HG03378 (cell line): ENCODE measurements around the gene OTULIN.

Source experiments
- ATAC-seq: cut with Tn5 transposase; IDR thresholded peaks from one replicate; pipeline ENCODE4 v1.9.1; 2021; ENCODE audit warnings: mild to moderate bottlenecking, moderate library complexity; ENCODE audit not compliant: unreplicated experiment

Gene OTULIN

DNA sequence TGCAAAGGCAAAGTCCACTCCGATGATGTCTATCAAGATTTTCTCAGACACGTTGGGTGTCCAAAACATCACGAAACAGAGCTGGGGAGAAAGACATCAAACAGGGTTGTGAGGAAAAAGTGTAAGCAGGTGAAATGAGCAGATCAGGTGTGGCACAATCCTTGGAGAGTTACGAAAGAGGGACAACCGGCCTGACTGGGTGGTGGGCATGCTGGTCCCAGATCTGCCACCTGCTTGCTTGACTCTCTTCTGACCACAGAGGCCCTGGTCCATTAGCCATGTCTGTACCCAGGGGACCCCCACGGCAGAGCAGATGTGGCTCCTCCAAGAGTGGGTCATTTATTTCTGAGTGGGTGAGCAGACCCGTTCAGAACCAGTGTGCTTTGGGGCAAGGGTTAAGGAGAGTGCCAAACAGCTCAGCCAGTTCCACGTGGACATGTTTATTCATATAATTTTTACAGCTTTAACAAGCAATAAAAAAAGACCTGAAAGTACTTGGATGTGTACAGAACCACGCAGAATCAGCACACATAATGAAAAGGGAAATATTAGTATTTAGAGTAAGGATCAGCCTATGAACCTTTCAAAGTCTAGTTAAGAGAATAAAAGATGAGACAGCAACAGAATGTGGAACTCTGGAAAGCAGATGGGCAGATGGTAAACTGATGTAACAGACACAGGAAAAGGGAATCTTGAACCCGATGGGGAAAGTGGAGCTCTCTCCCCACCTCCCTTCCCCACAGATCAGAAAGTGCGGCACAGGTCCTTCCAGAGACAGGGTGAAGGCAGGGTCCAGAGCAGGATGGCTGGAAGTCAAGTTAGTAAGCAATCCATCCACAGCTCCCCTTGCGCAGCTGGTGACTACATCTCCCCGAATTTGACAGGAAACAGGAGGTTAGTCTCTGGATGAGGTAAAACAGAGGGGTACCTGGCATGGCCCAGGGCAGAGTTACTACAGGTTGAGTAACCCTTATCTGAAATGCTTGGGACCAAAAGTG, 52.5 kb downstream of the OTULIN start:
- no peak for ATAC-seq

DNA sequence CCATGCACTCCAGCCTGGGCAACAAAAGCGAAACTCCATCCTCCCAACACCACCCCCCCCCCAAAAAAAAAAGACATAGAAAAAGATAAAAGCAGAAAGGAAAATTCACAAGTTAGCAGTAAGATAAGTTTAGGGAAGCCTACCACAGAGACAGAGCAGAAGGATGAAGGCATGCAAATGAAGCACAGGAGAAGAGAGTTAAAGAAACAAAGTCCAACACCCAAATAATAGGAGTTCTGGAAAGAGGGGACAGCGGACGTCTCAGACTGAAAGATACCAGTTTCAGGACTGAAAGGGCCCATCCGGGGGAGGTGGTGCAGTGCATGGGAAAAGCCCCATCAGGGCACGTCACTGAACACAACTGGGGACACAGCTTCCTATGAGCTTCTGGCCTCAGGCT, 54.3 kb downstream of the OTULIN start:
- ATAC-seq: no peak

DNA sequence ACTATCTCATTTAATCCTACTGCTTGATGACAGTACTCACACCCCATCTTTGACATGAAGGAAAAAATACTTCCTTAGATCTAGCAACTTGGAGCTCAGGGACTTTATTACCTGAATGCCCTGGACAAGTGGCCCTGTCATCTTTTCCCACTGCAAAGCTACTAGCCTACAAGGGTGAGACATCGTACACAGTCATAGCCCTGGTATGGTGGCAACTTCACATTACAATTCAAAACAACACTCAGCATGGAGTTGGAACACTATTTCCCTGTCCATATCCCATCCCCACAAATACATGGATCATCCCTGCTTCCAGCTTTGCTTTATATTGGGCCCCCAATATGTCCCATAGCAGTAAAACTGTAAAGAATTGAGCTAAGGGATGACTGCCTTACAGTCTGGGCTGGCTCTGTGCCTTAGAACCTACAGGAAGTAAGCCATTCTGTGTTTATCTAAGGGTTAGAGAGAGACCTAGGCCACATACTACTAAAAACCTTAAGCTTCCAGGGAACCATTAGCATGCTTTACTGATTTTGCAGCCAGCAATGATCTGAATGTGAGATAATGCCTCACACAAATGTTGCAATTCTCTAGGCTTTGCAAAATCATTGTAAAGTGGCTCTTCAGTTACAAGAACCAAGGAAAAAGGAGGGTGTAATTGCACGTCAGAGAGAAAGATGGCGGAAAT, 55.9 kb downstream of the OTULIN start:
- no peak for ATAC-seq

DNA sequence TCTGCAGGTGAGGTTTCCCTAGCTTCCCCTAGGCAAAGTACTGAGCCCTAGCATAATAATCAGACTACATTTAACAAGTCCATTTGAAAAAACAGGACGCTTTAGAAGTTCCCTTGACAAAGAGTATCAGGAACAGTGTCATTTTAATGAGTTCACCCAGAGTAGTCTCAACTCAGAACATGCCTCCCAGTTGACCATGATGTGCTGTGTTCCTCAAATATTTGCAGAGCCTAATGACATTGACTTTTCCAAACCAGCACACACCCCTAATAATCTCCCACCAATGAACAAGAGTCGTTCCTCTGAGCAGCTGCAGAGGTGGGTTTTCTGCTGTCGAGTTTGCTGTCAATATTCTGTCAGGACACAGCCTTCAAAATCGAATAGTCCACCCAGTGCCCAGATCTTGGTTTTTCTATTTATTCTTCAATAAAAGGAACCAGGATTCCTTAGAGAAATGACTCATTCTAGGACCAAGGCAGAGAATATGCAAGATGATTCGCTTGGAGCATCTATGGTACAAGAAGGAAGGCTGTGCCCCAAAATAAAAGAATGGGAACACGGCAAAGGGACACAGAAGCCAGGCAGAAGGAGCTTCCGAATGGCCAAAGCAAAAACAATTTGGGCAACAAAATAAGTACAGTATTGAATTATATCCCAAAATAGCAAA, 57.6 kb downstream of the OTULIN start:
- ATAC-seq: no peak

DNA sequence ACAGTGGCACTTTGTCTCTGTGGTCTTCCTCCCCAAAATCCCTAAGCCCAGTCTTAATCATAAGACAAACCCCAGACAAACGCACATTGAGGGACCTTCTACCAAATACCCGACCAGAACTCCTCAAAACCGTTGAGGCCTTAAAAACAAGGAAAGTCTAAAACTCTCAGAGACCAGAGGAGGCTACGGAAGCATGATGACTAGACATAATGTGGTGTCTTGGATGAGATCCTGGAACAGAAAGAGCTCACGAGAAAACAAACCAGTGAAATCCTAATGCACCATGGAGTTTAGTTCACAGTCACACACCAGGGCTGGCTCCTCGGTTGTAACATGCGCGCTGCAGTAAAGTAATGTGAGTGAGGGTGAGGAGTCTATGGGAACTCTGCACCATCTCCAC, 58.4 kb downstream of the OTULIN start:
- no peak for ATAC-seq

DNA sequence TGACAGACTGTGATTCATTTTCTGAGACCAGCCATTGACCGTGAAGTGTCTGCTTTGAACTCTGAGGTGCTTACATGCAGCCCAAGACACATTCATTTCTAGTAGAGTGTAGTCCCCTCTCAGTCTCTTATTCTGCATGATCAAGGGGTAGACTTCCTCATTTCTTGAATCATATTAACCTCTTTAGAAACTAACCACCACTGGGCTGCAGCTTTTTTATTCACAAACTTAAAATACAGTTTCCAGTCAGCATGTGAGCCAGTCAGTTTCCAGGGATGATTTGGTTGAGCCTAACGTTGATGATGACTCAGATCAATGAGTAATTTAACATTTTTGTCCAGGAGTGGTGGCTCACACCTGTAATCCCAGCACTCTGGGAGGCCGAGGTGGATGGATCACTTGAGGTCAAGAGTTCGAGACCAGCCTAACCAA, 59.2 kb downstream of the OTULIN start:
- ATAC-seq: no peak

DNA sequence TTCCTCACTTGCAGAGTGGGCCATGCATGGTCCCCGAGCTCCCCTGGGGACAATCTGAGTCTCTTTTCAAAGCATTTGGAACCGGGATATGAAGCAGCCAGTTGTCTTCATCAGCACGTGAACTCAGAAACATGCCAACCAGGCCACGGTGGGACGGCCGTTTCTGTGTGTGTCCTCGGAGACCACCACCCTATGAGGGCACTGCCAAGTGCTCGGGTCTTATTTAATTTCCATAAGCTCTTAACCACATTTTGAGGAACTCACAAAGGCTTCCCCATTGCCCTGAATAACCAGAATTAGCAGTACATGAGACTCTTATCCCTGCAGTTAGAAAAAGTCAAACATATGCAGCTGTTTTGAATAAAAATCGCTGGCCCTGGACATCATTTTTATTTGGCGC, 60.1 kb downstream of the OTULIN start:
- ATAC-seq: no peak

DNA sequence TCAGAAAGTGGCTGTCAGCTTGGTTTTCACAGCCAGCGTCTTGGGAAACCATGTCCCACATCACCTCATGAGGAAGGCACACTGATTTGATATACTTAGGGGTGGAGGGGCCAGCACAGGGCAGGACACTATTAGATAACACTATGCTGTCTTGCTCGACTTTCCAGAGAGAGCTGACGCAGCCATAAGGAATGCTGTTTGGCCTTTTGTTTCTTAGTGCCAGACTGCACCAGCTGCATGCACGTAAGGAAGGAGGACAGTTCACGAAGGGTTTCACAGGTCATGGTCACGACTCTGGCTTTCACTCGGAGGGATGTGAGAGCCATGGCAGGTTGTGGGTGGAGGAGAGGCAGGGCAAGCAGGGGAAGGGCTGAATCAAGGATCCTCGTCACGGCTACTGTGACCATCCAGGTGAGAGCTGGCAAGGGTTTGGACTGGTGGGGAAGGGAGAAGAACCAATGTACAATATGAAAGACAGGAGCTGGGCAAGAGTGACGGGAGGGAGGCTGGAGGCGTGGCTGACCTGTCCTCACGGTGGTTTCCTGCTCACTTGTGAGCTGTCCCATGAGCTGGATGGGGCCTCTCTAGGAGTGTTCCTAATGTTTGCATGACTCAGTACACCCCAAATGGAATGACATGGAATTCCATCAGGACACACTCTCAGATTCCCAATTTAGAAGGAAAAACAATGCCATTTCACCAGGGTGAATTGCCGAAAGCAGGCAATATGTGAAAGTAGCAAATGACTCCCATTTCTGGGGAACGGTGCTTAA, 61.7 kb downstream of the OTULIN start:
- no peak for ATAC-seq

DNA sequence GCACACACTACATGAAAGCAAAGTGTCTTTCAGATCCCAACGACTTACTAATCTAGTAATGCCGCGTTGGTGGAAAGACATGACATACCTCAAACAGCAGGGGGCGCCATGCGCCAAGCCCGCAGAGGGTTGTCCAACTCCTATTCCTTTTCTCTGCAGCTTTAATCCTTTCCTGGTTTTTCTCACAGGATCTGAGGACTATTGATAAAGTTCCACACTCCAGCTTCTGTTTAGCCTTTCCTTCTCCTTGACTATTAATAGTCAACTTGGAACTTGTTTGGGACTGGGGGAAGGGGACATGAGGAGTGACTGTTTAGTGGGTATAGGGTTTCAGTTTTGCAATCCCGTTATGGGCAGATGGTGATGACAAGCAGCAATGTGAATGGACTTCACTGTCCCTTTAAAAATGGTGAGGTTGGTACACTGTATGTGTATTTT, 62.9 kb downstream of the OTULIN start:
- peak; percentile 62 for ATAC-seq

DNA sequence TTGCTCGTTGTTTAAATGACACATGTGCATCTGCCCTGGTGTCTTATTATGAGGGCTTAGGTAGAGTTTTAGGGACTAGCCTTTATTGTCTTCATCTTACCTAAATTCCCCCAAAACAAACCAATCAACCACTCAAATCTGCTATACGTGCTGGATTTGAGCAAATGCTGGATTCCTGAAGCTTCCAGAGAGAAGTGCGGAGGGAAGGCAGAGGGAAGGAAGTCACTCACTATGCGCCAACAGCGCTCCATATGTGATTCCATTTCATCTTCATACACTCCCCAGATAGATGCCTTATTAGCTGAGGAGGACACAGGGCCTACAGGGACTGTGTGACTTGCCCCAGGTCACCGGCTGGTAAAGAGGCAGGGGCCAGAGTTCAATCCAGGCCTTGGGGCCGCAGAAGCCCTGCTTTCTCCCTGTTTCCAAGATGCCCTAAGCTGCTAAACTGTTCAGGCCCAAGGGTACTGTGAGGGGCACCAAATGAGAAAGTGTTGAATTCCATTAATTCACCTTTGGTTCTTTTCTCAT, 63.5 kb downstream of the OTULIN start:
- ATAC-seq: no peak

DNA sequence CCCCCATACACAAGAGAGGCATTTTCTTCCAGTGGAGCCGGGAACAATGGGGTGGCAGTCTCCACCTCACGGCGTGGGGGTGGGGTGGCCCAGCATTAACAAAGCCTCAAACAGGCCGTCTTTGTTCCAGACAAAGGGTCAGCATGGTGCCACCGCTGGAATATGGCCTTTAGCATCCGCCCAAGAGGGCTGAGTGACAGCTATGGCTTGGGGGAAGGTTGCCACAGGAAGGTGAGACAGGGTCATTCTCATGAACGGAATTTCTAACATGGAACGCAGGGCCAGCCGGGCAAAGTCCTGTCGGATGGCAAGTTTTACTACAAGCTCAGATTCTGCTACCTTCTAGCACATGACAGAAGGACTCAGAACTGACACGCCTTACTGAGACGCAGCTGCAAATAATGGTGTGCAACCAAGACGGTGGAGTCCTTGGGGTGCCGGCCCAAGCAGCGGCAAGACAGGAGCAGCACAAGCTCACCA, 64.0 kb downstream of the OTULIN start:
- no peak for ATAC-seq

DNA sequence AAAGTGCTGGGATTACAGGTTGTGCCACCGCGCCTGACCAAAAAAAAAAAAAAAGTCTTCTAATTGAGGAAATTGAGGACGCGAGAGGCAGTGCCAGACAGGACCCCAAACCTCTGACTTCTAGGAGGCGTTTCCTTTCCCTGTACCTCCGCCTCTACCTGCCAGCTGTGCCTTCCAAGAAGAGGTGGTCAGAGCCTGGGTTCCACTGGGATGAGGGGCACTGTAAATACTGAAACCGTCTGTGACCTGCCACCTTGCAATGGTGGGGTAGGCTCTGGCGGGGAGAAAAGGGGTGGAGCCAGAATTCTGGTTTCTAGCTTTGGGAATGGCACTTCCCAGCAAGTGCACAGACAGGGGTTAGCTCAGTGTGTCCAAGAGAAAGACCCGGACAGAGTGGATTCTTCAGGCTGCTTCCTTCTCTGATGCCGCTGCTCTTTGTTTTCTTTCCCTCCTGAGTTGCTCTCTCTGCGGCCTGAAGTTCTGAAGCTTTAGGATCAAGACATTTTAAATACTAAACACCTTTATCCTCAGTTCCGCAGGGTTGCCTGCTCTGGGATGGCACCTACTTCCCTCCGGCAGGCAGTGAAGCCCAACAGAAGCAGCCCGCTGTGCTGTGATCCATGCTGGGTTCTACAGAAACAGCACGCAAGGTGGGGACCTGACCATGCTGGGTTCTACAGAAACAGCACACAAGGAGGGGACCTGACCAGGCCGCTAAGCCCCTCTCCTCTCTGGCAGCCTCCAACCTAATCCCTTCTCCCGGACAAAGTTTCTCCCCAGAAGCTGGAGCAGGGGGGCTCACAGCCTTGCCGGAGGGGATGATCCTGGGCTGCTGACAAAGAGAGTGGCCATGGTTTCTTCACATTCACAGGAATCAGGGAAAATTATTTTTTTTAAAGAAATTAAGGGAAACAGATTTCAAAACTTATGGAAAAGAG, 65.2 kb downstream of the OTULIN start:
- ATAC-seq: no peak

DNA sequence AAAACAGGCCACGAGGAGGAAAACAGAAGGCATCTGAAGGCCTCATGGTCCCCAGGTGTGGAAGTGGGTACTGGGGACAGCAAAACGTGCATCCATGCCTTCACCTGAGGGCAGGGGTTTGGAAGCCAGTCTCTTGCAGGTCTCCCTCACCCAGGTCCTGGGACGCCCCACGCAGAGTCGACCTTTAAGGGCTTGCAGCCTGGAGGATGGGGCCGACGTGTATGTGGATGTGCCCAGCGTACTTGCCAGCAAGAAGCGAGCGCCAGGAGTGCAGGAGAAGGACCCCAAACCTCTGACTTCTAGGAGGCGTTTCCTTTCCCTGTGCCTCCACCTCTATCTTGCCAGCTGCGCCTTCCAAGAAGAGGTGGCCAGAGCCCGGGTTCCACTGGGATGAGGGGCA, 65.9 kb downstream of the OTULIN start:
- ATAC-seq: no peak

DNA sequence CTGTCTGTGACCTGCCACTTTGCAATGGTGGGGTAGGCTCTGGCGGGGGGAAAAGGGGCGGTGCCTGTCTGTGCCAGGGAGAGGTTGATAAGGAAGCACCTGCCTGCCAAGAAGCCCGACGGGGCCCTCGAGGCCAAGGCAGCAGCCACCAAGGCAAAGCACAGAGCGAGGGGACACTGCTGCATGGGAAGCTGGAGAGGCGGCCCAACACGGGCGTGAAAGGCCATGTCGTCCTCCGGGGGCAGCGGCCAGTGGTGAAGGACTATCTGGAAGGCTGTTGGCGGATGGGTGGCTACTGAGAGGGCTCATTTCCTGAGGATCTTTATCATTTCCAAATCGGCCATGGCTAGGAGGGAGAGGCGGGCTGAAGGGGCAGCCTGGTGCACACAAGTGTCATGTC, 66.4 kb downstream of the OTULIN start:
- ATAC-seq: no peak

DNA sequence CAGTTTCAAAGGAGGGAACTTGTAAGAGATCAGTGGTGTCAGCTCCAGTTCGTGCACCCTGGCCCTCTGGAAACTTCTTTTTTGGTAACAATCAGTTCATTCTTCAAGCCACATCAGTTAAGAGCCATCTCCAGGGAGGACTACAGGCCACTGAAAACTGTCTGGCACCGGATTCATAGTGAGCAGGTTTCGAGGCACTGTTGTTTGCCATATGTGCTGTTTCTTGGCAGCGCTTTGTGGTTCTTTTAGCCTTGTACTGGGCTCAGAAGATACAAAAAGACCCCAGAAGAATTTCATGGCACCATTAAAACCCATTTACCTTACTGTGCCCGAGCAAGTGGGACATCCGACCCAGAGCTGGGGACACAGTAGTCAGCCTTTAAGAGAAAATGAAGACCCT, 68.5 kb downstream of the OTULIN start:
- ATAC-seq: no peak

DNA sequence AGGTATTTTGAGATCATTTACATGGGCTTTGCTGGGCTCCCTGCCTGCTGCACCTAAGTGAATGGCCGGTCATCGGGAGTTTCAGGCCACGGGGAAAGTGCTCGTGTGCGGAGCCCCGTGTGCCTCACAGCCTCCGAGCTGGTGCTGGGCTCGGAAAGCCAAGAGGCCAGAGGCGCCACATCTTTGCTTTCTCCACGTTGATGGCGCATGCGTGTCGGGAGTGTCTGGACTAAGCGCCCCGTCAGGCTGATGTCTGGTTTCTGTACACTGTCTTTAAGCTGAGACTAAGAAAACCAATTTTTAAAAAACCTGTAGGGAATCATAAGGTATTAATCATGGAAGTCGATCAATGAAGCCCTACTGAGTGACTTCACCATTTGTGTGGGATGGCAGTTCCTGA, 69.1 kb downstream of the OTULIN start:
- no peak for ATAC-seq

DNA sequence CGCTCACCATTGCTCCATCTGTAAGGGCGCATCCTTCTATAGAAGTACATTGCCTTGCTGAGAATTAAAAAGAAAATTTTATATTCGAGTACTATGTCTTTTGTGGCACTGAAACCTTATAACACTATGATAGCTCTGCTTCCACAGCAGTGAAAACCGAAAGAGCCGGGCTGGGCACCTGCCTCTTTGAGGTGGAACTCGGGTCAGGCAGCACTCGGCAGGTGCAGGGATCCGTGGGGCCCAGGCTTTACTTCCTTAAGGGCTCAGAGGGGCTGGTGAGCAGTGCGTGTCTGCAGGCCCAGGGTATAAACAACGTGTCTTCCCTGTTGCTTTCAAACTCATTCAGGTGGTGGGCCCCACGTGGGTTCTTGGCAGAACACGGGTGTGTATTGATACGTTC, 69.9 kb downstream of the OTULIN start:
- no peak for ATAC-seq

DNA sequence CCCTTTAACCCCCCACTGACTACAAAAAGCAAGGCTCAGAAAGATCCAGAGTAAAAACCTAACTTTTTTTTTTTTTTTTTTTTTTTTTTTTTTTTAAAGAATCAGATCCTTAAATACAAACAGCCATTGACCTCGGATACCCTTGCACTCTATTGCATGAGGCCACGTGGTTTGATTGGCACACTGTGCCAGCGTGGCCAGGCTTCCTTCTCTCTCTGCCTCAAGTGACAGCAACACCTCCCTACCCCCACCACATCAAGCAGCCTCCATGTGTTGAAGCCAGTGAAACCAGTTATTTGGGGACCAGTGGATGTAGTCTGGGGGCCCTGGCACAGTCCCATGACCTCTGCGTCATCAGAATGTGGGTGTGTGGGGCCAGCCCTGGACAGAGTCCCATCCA, 71.4 kb downstream of the OTULIN start:
- ATAC-seq: no peak

DNA sequence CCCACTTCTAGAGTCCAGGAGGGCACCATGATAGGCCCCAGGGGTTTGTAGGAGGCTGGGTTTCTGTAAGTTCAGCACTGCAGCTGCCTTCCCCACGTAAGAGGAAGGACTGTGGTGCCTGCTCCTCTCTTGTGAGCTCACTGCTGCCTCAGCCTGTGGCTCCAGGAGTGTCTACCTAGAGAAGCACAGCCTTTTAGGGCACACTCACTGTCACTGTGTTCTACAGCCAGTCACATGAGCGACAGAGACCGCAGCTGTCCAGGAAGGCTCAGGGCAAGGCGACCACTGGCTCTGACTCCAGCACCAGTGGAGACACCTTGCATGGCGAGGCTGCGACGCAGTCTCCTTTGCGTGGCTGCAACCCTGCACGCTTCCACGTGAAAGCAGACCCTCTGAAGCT, 72.8 kb downstream of the OTULIN start:
- no peak for ATAC-seq
